Measurements from ENCODE around the gene ARHGEF10L.

Gene ARHGEF10L

DNA sequence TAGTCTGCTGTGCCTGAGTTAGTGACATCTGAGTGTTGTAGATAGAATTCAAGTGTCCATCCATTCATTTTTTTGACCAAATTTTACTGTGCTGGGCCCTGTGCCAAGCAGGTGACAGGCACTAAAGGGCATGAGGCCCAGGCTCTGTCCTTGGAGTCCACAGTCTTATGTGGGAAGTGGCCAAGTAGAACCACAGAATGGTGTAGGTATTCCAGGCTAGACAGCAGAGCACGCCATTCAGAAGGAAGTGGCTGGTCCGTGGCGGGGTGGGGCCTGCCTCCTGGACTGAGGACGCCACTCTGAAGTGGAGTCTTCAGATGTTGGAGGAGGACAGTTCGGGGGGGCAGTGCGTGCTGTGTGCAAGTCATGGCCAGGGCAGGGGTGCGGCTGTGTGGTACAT, 146.8 kb downstream of the ARHGEF10L start:
- Histone ChIP-seq H3K36me3 (no peaks in the 10 kb centered on the region), H3K9me3 (no peaks in the 10 kb centered on the region), H3K27me3 (no peaks in the 10 kb centered on the region), H3K4me3 (ENCODE audit: low read depth in 1 of 2, low read length in 1 of 2) (no peak overlapping the region), H3K4me1 (ENCODE audit: control insufficient read depth in 1 of 2, insufficient read depth in 1 of 2, low read depth in 1 of 2, low read length in 1 of 2) (no peaks in the 10 kb centered on the region), H3K27ac (no peak overlapping the region)
- TF ChIP-seq, protein P1, sequence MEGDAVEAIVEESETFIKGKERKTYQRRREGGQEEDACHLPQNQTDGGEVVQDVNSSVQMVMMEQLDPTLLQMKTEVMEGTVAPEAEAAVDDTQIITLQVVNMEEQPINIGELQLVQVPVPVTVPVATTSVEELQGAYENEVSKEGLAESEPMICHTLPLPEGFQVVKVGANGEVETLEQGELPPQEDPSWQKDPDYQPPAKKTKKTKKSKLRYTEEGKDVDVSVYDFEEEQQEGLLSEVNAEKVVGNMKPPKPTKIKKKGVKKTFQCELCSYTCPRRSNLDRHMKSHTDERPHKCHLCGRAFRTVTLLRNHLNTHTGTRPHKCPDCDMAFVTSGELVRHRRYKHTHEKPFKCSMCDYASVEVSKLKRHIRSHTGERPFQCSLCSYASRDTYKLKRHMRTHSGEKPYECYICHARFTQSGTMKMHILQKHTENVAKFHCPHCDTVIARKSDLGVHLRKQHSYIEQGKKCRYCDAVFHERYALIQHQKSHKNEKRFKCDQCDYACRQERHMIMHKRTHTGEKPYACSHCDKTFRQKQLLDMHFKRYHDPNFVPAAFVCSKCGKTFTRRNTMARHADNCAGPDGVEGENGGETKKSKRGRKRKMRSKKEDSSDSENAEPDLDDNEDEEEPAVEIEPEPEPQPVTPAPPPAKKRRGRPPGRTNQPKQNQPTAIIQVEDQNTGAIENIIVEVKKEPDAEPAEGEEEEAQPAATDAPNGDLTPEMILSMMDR (IDR thresholded peaks at IDR 0.05): no peak

DNA sequence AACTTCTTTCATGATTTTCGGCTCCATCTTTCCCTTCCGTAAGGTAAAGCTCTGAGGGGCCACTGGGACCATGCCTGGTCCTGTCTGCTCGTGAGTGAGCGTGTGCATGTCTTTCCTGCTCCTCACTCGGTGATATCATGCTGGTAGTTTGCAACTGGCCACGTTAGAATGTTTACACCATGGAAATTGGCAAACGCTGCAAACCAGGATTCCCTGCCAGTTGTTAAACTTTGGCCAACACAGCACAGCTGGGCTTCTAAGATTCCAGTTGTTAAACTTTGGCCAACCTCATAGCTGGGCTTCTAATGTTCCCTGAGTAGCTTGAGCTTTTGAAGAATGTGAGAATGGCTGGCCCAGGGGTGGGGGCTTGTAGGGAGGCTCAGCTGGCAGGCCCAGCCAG, 147.6 kb downstream of the ARHGEF10L start:
- Histone ChIP-seq H3K4me1 (ENCODE audit: control insufficient read depth in 1 of 2, insufficient read depth in 1 of 2, low read depth in 1 of 2, low read length in 1 of 2) (no peaks in the 10 kb centered on the region), H3K9me3 (no peaks in the 10 kb centered on the region), H3K27ac (no peak overlapping the region), H3K36me3 (no peaks in the 10 kb centered on the region), H3K4me3 (ENCODE audit: low read depth in 1 of 2, low read length in 1 of 2) (no peak overlapping the region), H3K27me3 (no peaks in the 10 kb centered on the region)
- TF ChIP-seq, protein P1 (IDR thresholded peaks at IDR 0.05): no peak

DNA sequence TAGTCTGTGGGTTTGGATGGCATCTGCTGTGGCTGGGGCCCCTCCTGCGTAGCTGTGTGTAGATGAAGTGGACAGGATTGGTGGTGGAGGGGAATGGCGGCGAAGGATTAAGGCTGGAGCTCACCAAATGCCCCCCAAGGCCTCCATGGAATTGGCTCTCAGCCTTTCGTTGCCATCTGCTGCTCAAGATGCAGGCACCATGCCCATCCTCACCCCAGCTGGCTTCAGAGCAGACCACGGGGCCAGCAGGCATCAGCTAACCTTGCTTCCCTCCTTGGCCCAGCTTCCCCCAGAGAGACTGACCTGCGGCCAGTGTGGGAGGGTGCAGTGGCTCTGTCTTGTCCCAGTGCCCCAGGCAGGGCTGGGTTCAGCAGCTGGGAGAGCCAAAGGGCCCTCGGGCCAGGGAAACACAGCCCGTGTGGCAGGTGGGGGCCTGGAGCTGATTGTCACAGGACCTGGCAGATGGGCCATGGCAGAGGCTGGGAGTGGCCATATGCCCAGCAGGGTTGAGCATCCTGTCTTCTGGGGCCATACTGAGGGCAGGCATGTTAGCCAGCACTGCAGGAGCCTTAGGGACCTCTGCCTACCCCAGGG, 148.8 kb downstream of the ARHGEF10L start:
- no peak overlapping the region for H3K27ac ChIP-seq
- TF ChIP-seq, protein P1 (IDR thresholded peaks at IDR 0.05): no peak
- no peaks in the 10 kb centered on the region for H3K9me3 ChIP-seq
- no peaks in the 10 kb centered on the region for H3K27me3 ChIP-seq
- no peak overlapping the region for H3K4me3 ChIP-seq (ENCODE audit: low read depth in 1 of 2, low read length in 1 of 2)
- no peaks in the 10 kb centered on the region for H3K36me3 ChIP-seq
- no peaks in the 10 kb centered on the region for H3K4me1 ChIP-seq (ENCODE audit: control insufficient read depth in 1 of 2, insufficient read depth in 1 of 2, low read depth in 1 of 2, low read length in 1 of 2)

DNA sequence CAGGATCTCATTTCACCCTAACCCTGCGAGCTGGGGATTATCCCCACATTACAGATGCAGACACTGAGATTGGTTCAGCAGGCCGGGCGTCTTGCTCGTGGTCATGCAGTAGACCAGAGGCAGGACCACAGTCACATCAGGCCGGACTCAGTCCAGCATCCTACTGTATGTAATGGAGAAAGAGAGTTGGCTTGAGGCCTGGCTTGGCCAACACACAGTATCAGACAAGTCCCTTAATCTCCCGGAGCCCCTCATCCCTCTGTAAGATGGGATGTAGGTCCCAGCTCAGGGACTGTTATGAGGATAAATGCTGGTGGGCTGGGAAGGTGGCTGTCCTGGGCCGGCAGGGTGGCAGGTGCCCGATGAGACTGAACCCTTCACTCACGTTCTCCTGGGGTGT, 149.5 kb downstream of the ARHGEF10L start:
- H3K27me3 ChIP-seq: no peaks in the 10 kb centered on the region
- TF ChIP-seq, protein P1 (IDR thresholded peaks at IDR 0.05): no peak
- H3K27ac ChIP-seq: no peak overlapping the region
- no peaks in the 10 kb centered on the region for H3K9me3 ChIP-seq
- no peak overlapping the region for H3K4me3 ChIP-seq (ENCODE audit: low read depth in 1 of 2, low read length in 1 of 2)
- no peaks in the 10 kb centered on the region for H3K36me3 ChIP-seq
- H3K4me1 ChIP-seq (ENCODE audit: control insufficient read depth in 1 of 2, insufficient read depth in 1 of 2, low read depth in 1 of 2, low read length in 1 of 2): no peaks in the 10 kb centered on the region

DNA sequence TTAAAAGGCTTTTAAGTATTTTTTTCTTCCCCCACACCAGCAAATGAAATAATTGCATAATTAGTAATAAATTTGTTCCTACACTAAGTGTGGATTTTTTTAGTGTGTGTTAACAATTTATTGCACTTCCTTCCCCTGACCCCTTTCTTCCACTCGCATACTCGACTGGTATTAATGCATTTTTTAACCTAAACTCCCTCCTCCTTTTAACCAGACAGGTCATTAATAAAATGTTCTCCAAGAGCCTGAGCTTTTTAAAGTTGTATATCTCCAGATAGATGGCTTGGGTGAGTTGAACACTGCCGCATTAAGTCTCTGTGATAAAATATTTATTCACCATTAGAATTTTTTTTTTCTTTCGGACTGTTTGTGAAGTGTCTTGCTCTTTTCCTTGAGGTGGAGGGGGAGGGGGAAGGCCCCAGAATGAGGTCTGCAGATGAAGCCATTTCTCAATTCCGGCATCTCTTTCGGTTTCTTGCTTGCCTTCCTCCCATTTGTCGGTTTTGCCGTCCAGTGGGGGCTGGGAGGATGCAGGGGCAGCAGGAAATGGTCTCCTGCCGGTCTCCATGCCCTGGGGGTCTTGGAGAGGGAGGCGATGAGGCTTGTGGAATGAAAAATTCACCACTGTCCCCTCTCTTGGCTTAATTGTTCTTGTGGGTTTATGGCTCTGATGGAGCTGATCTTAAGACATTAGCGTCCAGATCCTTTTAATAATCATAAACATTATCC, 151.6 kb downstream of the ARHGEF10L start:
- Histone ChIP-seq H3K27me3 (no peaks in the 10 kb centered on the region), H3K4me3 (ENCODE audit: low read depth in 1 of 2, low read length in 1 of 2) (no peak overlapping the region), H3K4me1 (ENCODE audit: control insufficient read depth in 1 of 2, insufficient read depth in 1 of 2, low read depth in 1 of 2, low read length in 1 of 2) (no peaks in the 10 kb centered on the region), H3K27ac (no peak overlapping the region), H3K36me3 (no peaks in the 10 kb centered on the region), H3K9me3 (no peaks in the 10 kb centered on the region)
- TF ChIP-seq, protein P1 (IDR thresholded peaks at IDR 0.05): no peak
